CD4-positive, alpha-beta T cell (primary cell): Measurements from ENCODE around the gene AQP7. TPM values are rescaled to one million over a fixed set of nuclear protein-coding genes. Genes with fewer than 3 reads are reported as not detected.
A peak's percentile ranks its signal among the peaks of the same experiment; 100 is the strongest.

Experiments
- ATAC-seq: fragments of 200-7000 bp; cut with Tn5 transposase; one replicate; pipeline ENCODE4 v1.10.0; 2022; ENCODE audit warnings: mild to moderate bottlenecking; ENCODE audit not compliant: poor library complexity
- CTCF ChIA-PET: fragments of 350-600 bp; sonication (Branson Sonifier 250); formaldehyde crosslinking; loops from one replicate; lab custom pipeline; 2021; ENCODE audit warnings: antibody characterized with exemption, inconsistent platforms; lab: Charles Lee
- POLR2A ChIA-PET: fragments of 350-600 bp; sonication (Branson Sonifier 250); formaldehyde crosslinking; loops from one replicate; lab custom pipeline; 2021; ENCODE audit warnings: antibody characterized with exemption, inconsistent platforms; lab: Charles Lee
- DNase-seq, 14 experiments: peaks; one replicate each; pipeline ENCODE4 v3.0.0-alpha.2; 2013 to 2020; ENCODE audit warnings: mixed read lengths in 2 of 14
- H3K27ac ChIP-seq, 2 donors: one replicate each; pipeline versions ENCODE4 v1.5.1 to v1.7.0; 2013; ENCODE audit warnings: low read length in 2 of 2, low read depth in 1 of 2, mild to moderate bottlenecking in 1 of 2
- H3K27me3 ChIP-seq, 2 experiments: 1 replicate in 1 of 2; 2 replicates in 1 of 2; pipeline versions ENCODE4 v1.6.1 to v1.7.0; 2013; ENCODE audit warnings: low read length in 2 of 2, control low read depth in 1 of 2, mild to moderate bottlenecking in 1 of 2, moderate library complexity in 1 of 2; ENCODE audit not compliant: insufficient read depth in 2 of 2, control insufficient read depth in 1 of 2
- H3K36me3 ChIP-seq: one replicate; pipeline ENCODE4 v1.6.1; 2013; ENCODE audit warnings: low read length, control low read depth; ENCODE audit not compliant: insufficient read depth
- H3K4me1 ChIP-seq: one replicate; pipeline ENCODE4 v1.6.1; 2013; ENCODE audit warnings: low read length, control low read depth; ENCODE audit not compliant: insufficient read depth
- H3K4me3 ChIP-seq: one replicate; pipeline ENCODE4 v1.5.1; 2013; ENCODE audit warnings: mild to moderate bottlenecking, low read length, moderate library complexity
- H3K9me3 ChIP-seq, 2 experiments: 1 replicate in 1 of 2; 2 replicates in 1 of 2; pipeline versions ENCODE4 v1.6.1 to v1.7.0; 2013; ENCODE audit warnings: low read length in 2 of 2, mild to moderate bottlenecking in 2 of 2, control low read depth in 1 of 2, moderate library complexity in 1 of 2; ENCODE audit not compliant: control insufficient read depth in 1 of 2, insufficient read depth in 1 of 2
- H3K27ac Mint-ChIP-seq: one replicate; pipeline ENCODE4 v1.8.0; 2020; ENCODE audit warnings: mixed read lengths
- H3K27me3 Mint-ChIP-seq: one replicate; pipeline ENCODE4 v1.8.0; 2021; ENCODE audit warnings: mixed read lengths
- H3K36me3 Mint-ChIP-seq: one replicate; pipeline ENCODE4 v1.8.0; 2021; ENCODE audit warnings: low read depth, mixed read lengths
- H3K4me1 Mint-ChIP-seq: one replicate; pipeline ENCODE4 v1.8.0; 2021; ENCODE audit warnings: low read depth, mixed read lengths
- H3K4me3 Mint-ChIP-seq: one replicate; pipeline ENCODE4 v1.8.0; 2020; ENCODE audit warnings: mild to moderate bottlenecking, mixed read lengths
- H3K9me3 Mint-ChIP-seq: one replicate; pipeline ENCODE4 v1.8.0; 2020; ENCODE audit warnings: mixed read lengths
- intact Hi-C, 2 experiments: fragments of 100-400 bp; cut with DNase I in 1 of 2; cut with micrococcal nuclease in 1 of 2; formaldehyde crosslinking; loops; one replicate each; pipeline versions ENCODE4 v1.15.1 to v1.9.0; 2023 to 2025; cut with DNase I, micrococcal nuclease
- total RNA-seq, 174 experiments: library from RNA in 2 of 174; stranded (reverse) in 2 of 174; gene quantifications; one replicate each; pipeline ENCODE4 v1.2.3 and lab custom pipeline; 2021 to 2026
- TF ChIP-seq, protein P1 (sequence below): fragments of 200-600 bp; IDR thresholded peaks from one replicate; pipeline ENCODE4 v1.8.0; 2022; ENCODE audit warnings: antibody characterized with exemption, mild to moderate bottlenecking

The AQP7 gene
- total RNA-seq, 2 experiments from 2014 or later = 0.25 to 0.27 TPM

DNA sequence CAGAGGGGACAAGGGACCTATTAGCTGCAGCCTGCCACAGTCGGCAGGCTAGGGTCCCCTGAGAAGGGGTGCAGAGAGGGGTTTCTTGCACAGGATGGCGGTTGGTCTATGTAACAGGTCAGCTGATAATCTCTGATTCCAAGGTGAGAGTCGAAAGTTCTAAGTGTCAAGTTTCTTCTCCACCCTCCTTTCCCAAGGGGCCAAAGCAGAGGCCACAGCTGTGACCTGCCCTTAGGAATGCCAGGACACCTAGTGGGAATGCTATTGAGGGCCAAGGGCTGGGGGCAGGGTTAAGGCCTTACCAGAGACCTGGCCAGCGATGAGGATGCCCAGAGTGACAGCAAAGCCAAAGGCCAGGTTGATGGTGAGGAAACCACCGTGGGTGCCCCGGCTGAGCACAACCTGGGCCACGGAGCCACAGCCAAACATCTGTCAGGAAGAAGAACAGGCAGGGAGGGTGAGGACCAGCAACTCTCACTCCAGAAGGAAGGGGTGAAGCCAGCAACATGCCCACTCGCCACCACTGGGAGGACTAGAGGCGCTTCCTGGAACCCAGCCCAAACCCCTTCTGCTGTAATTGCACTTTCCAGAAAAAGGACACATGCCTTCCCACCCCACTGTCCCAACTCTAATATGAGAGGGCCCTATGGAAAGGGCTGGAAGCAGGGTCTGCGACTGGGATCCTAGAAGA is 41.2 kb upstream of the AQP7 start:
- peaks cover 72% of the 10 kb centered on the region for H3K4me1 ChIP-seq

DNA sequence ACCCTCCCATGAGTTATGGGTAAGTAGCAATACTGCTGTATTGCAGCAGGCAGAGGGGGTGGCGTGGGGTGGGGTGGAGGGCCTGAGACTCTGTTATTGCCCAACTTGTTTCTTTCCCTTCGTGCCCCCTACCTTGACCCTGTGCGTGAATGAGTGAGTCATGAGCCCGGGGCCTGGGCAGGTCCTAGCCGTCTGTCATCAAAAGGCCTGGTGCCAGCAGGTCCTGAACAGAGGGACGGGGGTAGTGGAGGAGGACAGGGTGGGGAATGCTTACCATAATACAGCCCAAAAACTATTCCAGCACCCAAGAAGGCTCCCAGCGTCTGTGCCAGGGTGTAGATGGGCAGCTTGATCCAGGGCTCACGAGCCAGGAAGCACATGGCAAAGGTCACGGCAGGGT is 40.7 kb upstream of the AQP7 start:
- intact Hi-C loops = no loop called here

More for the DNA sequence above, 41.2 kb upstream of the AQP7 start:
- intact Hi-C loops = no loop called here
- Histone ChIP-seq H3K27ac (peak overlapping the region; percentile 40 to 48), H3K4me3 (no peak overlapping the region), H3K27me3 (no peaks in the 10 kb centered on the region), H3K36me3 (peaks cover 55% of the 10 kb centered on the region), H3K9me3 (no peaks in the 10 kb centered on the region)
- DNase-seq (no peak), ATAC-seq (no peak)
- peaks cover 75% of the 10 kb centered on the region for H3K36me3 Mint-ChIP-seq
- ChIA-PET CTCF (interaction anchor here (2.0 kb wide), 1 partner anchor 23 kb away, joined by 9 read pairs; no protein-coding TSS in a partner anchor), POLR2A (interaction anchor here (8.1 kb wide), 1 partner anchor 27 kb away, joined by 98 read pairs; no protein-coding TSS in a partner anchor)
- no peaks in the 10 kb centered on the region for H3K9me3 Mint-ChIP-seq
- peak overlapping the region; percentile 38 for H3K4me3 Mint-ChIP-seq
- peak overlapping the region; percentile 99 for H3K27ac Mint-ChIP-seq
- H3K4me1 Mint-ChIP-seq = peaks cover 60% of the 10 kb centered on the region
- H3K27me3 Mint-ChIP-seq = no peaks in the 10 kb centered on the region
- TF ChIP-seq, protein P1, sequence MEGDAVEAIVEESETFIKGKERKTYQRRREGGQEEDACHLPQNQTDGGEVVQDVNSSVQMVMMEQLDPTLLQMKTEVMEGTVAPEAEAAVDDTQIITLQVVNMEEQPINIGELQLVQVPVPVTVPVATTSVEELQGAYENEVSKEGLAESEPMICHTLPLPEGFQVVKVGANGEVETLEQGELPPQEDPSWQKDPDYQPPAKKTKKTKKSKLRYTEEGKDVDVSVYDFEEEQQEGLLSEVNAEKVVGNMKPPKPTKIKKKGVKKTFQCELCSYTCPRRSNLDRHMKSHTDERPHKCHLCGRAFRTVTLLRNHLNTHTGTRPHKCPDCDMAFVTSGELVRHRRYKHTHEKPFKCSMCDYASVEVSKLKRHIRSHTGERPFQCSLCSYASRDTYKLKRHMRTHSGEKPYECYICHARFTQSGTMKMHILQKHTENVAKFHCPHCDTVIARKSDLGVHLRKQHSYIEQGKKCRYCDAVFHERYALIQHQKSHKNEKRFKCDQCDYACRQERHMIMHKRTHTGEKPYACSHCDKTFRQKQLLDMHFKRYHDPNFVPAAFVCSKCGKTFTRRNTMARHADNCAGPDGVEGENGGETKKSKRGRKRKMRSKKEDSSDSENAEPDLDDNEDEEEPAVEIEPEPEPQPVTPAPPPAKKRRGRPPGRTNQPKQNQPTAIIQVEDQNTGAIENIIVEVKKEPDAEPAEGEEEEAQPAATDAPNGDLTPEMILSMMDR = no peak

DNA sequence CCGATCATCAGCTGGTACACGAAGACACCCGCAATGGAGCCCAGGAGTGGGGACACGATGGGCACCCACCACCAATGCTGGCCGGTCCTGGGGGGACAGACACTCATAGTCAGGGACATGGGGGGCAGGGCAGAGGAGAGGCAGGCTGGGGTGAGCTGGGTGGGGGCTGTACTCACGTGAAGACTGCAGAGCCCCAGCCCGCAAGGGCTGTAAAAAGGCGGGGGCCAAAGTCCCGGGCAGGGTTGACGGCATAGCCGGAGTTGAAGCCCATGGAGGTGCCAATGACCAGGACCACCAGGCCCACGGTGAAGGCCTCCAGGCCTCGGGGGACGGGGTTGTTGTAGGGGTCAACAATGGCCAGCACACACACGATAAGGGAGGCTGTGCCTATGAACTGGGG is 39.8 kb upstream of the AQP7 start:
- POLR2A ChIA-PET = no interaction called here
- H3K4me3 ChIP-seq = no peak overlapping the region
- peak overlapping the region; percentile 99 for H3K27ac Mint-ChIP-seq
- peaks cover 69% of the 10 kb centered on the region for H3K36me3 Mint-ChIP-seq
- peak in 1 of 14 experiments; percentile 1 for DNase-seq
- H3K36me3 ChIP-seq = peaks cover 55% of the 10 kb centered on the region
- no peaks in the 10 kb centered on the region for H3K9me3 ChIP-seq
- ATAC-seq = no peak
- intact Hi-C loops = no loop called here
- H3K27ac ChIP-seq = no peak overlapping the region
- no peaks in the 10 kb centered on the region for H3K27me3 ChIP-seq
- no peaks in the 10 kb centered on the region for H3K27me3 Mint-ChIP-seq
- H3K9me3 Mint-ChIP-seq = no peaks in the 10 kb centered on the region
- no peak overlapping the region for H3K4me3 Mint-ChIP-seq
- peaks cover 62% of the 10 kb centered on the region for H3K4me1 ChIP-seq
- peaks cover 53% of the 10 kb centered on the region for H3K4me1 Mint-ChIP-seq
- CTCF ChIA-PET = no interaction called here
- TF ChIP-seq, protein P1 = no peak

More for the DNA sequence above, 40.7 kb upstream of the AQP7 start:
- TF ChIP-seq, protein P1 = no peak
- H3K27ac Mint-ChIP-seq = peak overlapping the region; percentile 99
- H3K9me3 Mint-ChIP-seq = no peaks in the 10 kb centered on the region
- H3K4me1 Mint-ChIP-seq = peaks cover 56% of the 10 kb centered on the region
- ChIA-PET CTCF (no interaction called here), POLR2A (no interaction called here)
- Histone ChIP-seq H3K27me3 (no peaks in the 10 kb centered on the region), H3K4me1 (peaks cover 66% of the 10 kb centered on the region), H3K4me3 (no peak overlapping the region), H3K9me3 (no peaks in the 10 kb centered on the region), H3K36me3 (peaks cover 55% of the 10 kb centered on the region), H3K27ac (peak overlapping the region; percentile 40 to 48)
- H3K36me3 Mint-ChIP-seq = peaks cover 75% of the 10 kb centered on the region
- ATAC-seq = no peak
- peak in 1 of 14 experiments; percentile 9 for DNase-seq
- no peaks in the 10 kb centered on the region for H3K27me3 Mint-ChIP-seq
- H3K4me3 Mint-ChIP-seq = no peak overlapping the region
